Measurements from ENCODE around the gene PPP1R15A.
"Not testable (repeated sequence)": the region's sequence is repeated elsewhere in the genome, so short reads cannot be mapped to it uniquely, and the experiment has no call there.

GRCh38 chr19:48871471-48872181 is 595 bp upstream of the PPP1R15A start:
- TF ChIP-seq POLR2A, POLR2AphosphoS5 (IDR thresholded peaks at IDR 0.05; ENCODE audit: low read depth, low read length): not testable (repeated sequence)

Measured in GM12892 (cell line).